ENCODE results near the gene SELENOP. TPM values are rescaled to one million over a fixed set of nuclear protein-coding genes. Genes with fewer than 3 reads are reported as not detected.
A peak's percentile ranks its signal among the peaks of the same experiment; 100 is the strongest.

The SELENOP gene
- total RNA-seq, 1 experiment from 2014 or later = 5.3 TPM

GRCh38 chr5:42759456-42759855, 52.2 kb downstream of the SELENOP start:
- no peak overlapping the region for H3K27ac ChIP-seq
- no peaks in the 10 kb centered on the region for H3K36me3 ChIP-seq (ENCODE audit: low read depth)
- no peaks in the 10 kb centered on the region for H4K20me1 ChIP-seq (ENCODE audit: insufficient read depth)
- H3K9me3 ChIP-seq (ENCODE audit: insufficient read depth, low read depth) = no peaks in the 10 kb centered on the region
- ChIA-PET POLR2A (ENCODE audit: unreplicated experiment) (no interaction called here), CTCF (no interaction called here)
- no peaks in the 10 kb centered on the region for H3K79me2 ChIP-seq (ENCODE audit: low read depth)
- H3F3A ChIP-seq (ENCODE audit: insufficient read depth, low read depth) = no peaks in the 10 kb centered on the region
- TF ChIP-seq EZH2 (IDR thresholded peaks at IDR 0.05; ENCODE audit: low read depth) = no peak
- TF ChIP-seq, protein P1, sequence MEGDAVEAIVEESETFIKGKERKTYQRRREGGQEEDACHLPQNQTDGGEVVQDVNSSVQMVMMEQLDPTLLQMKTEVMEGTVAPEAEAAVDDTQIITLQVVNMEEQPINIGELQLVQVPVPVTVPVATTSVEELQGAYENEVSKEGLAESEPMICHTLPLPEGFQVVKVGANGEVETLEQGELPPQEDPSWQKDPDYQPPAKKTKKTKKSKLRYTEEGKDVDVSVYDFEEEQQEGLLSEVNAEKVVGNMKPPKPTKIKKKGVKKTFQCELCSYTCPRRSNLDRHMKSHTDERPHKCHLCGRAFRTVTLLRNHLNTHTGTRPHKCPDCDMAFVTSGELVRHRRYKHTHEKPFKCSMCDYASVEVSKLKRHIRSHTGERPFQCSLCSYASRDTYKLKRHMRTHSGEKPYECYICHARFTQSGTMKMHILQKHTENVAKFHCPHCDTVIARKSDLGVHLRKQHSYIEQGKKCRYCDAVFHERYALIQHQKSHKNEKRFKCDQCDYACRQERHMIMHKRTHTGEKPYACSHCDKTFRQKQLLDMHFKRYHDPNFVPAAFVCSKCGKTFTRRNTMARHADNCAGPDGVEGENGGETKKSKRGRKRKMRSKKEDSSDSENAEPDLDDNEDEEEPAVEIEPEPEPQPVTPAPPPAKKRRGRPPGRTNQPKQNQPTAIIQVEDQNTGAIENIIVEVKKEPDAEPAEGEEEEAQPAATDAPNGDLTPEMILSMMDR (conservative IDR thresholded peaks at IDR 0.05) = no peak
- H3K4me3 ChIP-seq = no peak overlapping the region
- 0 out of 2 replicates have a peak, but pooled peaks cover 4% of the 10 kb centered on the region for H3K9me2 ChIP-seq (ENCODE audit: insufficient read depth)
- intact Hi-C loops (cut with micrococcal nuclease; ENCODE audit: unreplicated experiment) = no loop called here
- no peak overlapping the region for H2AFZ ChIP-seq
- no peaks in the 10 kb centered on the region for H3K27me3 ChIP-seq (ENCODE audit: insufficient read depth, low read depth)
- no peaks in the 10 kb centered on the region for H3K4me1 ChIP-seq (replicated peaks; ENCODE audit: insufficient read depth)
- no peak overlapping the region for H3K4me2 ChIP-seq
- no peak for DNase-seq
- BruUV-seq (replicated peaks) = no TSS peak

- H2AFZ ChIP-seq = peak within 1 kb of the TSS; percentile 23; the same call in 1 of the 2 replicates
- H3K4me2 ChIP-seq = no peak within 1 kb of the TSS
- no peaks in the 10 kb centered on the region for H4K20me1 ChIP-seq (ENCODE audit: insufficient read depth)
- H3K4me1 ChIP-seq (replicated peaks; ENCODE audit: insufficient read depth) = no peaks in the 10 kb centered on the region
- no peaks in the 10 kb centered on the region for H3F3A ChIP-seq (ENCODE audit: insufficient read depth, low read depth)
- no peak within 1 kb of the TSS for H3K4me3 ChIP-seq
- no peaks in the 10 kb centered on the region for H3K27me3 ChIP-seq (ENCODE audit: insufficient read depth, low read depth)
- TF ChIP-seq EZH2 (IDR thresholded peaks at IDR 0.05; ENCODE audit: low read depth) = no peak
- TF ChIP-seq, protein P1 (conservative IDR thresholded peaks at IDR 0.05) = no peak
- H3K27ac ChIP-seq = no peak within 1 kb of the TSS
- no peaks in the 10 kb centered on the region for H3K36me3 ChIP-seq (ENCODE audit: low read depth)
- DNase-seq = no peak
- ChIA-PET CTCF (no interaction called here), POLR2A (ENCODE audit: unreplicated experiment) (no interaction called here)
- H3K9me3 ChIP-seq (ENCODE audit: insufficient read depth, low read depth) = no peaks in the 10 kb centered on the region
- H3K9me2 ChIP-seq (ENCODE audit: insufficient read depth) = no peaks in the 10 kb centered on the region
- H3K79me2 ChIP-seq (ENCODE audit: low read depth) = no peaks in the 10 kb centered on the region
- intact Hi-C loops (cut with micrococcal nuclease; ENCODE audit: unreplicated experiment) = no loop called here
- no TSS peak for BruUV-seq (replicated peaks)
Measured at GRCh38 chr5:42756606-42757601, 54.8 kb downstream of the SELENOP start, which contains the start of gene CCDC152. Gene CCDC152, plus strand, starts transcription at chr5:42756818. Its CDS starts 2,304 bp downstream, at chr5:42759122.

DNA sequence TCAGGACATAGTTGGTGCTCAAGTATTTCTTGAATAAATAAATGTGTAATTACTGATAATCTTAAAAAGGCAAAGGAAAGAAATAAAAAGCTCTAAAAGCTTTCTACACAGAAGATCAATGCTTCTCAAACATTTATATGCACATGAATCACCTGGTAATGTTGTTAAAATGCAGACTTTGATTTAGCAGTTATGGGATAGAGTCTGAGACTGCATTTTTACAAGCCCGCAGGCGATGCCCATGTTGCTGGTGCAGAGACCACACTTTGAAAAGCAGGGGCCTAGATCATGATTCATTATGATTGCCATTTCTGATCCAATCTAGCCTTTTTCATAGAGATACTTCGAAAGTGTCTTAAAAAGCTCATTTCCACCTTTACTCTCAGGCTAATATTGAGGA, 58.6 kb downstream of the SELENOP start:
- CTCF ChIA-PET = no interaction called here

More for the DNA sequence above, 58.6 kb downstream of the SELENOP start:
- no TSS peak for BruUV-seq (replicated peaks)
- no peaks in the 10 kb centered on the region for H3F3A ChIP-seq (ENCODE audit: insufficient read depth, low read depth)
- H3K4me1 ChIP-seq (replicated peaks; ENCODE audit: insufficient read depth) = no peaks in the 10 kb centered on the region
- H3K36me3 ChIP-seq (ENCODE audit: low read depth) = no peaks in the 10 kb centered on the region
- no peaks in the 10 kb centered on the region for H3K79me2 ChIP-seq (ENCODE audit: low read depth)
- no peak overlapping the region for H2AFZ ChIP-seq
- no peak for TF ChIP-seq EZH2 (IDR thresholded peaks at IDR 0.05; ENCODE audit: low read depth)
- TF ChIP-seq, protein P1 (conservative IDR thresholded peaks at IDR 0.05) = no peak
- H3K4me3 ChIP-seq = no peak overlapping the region
- no peaks in the 10 kb centered on the region for H3K9me2 ChIP-seq (ENCODE audit: insufficient read depth)
- no peaks in the 10 kb centered on the region for H3K27me3 ChIP-seq (ENCODE audit: insufficient read depth, low read depth)
- POLR2A ChIA-PET (ENCODE audit: unreplicated experiment) = no interaction called here
- no peaks in the 10 kb centered on the region for H4K20me1 ChIP-seq (ENCODE audit: insufficient read depth)
- DNase-seq = no peak
- no peak overlapping the region for H3K27ac ChIP-seq
- intact Hi-C loops (cut with micrococcal nuclease; ENCODE audit: unreplicated experiment) = no loop called here
- H3K9me3 ChIP-seq (ENCODE audit: insufficient read depth, low read depth) = no peaks in the 10 kb centered on the region
- H3K4me2 ChIP-seq = no peak overlapping the region
